K562 treated with DMSO at 1 percent for 24 hours (cell line): ENCODE data around the gene INHBA. TPM values are rescaled to one million over a fixed set of nuclear protein-coding genes. Genes with fewer than 3 reads are reported as not detected.

Source experiments
- total RNA-seq: library from RNA; unstranded; fragments of 300-600 nt; gene quantifications from 2 replicates; pipeline ENCODE4 v1.2.3, GENCODE V29; 2022; ENCODE audit warnings: low read depth; ENCODE audit not compliant: insufficient read depth

Gene INHBA
- total RNA-seq, result not detected in 2 replicates

DNA sequence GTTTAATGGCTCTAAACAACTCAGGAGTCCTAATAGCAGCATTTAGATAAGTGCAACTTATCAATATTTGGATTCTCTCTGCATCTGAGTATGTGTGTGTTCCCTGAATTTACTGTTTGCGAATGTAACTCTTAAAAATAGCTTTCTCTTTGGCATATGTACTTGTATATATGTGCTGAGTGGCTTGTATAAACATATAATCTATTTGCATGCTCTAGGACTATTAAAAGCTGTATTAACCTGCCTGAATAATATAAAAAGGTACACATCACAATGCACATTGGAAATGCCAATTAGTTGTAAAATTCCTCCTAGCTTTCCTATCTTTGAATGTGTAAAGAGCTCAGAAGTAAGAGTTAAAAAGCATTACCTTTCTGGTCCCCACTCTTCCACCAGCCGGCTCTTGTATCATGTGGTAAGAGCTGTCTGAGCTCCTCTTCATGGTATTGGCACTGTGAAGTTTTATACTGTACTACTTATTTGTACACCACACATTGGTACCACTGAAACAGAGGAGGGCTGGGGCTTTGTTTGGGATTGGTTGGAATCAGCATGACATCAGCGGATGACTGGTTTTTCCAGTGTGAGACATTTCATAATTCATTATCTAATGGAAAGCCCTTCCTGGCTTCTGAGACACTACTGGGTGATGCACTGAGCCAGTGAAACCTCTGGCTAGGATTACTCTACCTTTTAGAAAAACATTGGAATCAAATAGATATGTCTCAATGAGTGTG lies at the start of gene INHBA:
Gene INHBA (minus strand): TSS at position 456 of the 737 bp plus-strand sequence. CDS start 2,716 bp downstream, outside the sequence.

